HG02884 (cell line): ENCODE results near the gene MED16.
"Not testable (repeated sequence)": the region's sequence is repeated elsewhere in the genome, so short reads cannot be mapped to it uniquely, and the experiment has no call there.

Source experiments
- ATAC-seq: cut with Tn5 transposase; IDR thresholded peaks from one replicate; pipeline ENCODE4 v1.9.1; 2021; ENCODE audit warnings: mild to moderate bottlenecking, moderate library complexity; ENCODE audit not compliant: unreplicated experiment

MED16 gene

GRCh38 chr19:858868-859843 lies 33.8 kb downstream of the MED16 start, which contains the start of gene CFD:
Gene CFD, plus strand, starts transcription at chr19:859664. Its CDS starts 26 bp downstream, at chr19:859690.
- no peak for ATAC-seq

DNA sequence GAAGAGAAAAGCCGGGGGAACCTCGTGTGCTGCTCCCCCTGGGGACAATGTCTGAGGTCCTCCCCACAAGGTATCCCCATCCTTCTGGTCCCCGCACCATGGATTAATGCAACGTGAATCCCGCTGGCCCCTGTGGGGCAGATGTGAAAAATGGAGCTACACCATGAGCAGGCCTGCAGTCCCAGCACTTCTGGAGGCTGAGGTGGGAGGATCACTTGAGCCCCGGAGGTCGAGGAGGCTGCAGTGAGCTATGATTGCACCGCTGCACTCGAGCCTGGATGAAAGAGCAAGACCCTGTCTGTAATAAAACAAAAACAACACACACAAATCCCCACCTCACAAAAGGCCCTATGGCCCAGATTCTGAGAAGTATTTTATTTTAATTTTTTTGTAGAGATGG lies 34.7 kb downstream of the MED16 start:
- ATAC-seq = no peak

DNA sequence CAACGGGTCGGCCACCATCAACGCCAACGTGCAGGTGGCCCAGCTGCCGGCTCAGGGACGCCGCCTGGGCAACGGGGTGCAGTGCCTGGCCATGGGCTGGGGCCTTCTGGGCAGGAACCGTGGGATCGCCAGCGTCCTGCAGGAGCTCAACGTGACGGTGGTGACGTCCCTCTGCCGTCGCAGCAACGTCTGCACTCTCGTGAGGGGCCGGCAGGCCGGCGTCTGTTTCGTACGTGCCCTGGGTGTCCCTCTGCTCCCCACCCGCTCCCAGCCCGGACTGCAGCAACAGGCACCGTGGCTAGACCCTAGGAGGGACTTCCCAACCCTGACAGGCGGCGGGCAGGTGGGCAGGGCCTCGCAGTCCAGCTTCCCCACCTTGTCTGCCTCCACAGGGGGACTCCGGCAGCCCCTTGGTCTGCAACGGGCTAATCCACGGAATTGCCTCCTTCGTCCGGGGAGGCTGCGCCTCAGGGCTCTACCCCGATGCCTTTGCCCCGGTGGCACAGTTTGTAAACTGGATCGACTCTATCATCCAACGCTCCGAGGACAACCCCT lies 37.3 kb downstream of the MED16 start:
- no peak for ATAC-seq

DNA sequence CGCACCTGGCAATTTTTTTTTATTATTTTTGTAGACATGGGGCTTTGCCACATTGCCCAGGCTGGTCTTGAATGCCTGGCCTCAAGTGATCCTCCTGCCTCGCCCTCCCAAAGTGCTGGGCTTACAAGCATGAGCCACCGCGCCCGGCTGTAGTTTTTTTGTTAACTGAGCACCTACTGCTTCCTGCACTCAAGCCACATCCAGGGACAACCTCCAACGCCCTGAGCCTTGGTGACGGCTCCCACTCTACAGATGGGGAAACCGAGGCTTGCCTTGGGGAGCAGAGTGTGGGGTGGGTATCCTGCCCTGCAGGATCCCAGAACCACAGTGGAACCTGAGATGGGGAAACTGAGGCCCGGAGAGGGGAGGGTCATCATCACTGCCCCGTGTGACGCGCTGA lies 37.8 kb downstream of the MED16 start:
- ATAC-seq = no peak

DNA sequence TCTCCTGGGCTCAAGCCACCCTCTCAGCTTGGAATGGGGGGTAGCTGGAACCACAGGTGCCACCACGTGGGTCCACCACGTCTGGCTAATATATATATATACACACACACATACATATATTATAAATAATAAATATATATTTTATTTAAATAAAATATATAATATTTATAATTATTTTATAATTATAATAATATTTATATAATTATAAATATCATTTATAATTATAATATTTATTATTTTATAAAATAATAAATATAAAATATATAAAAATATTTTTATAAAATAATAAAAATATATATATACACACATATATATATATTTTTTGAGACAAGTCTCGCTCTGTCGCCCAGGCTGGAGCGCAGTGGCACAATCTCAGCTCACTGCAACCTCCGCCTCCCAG lies 38.4 kb downstream of the MED16 start:
- no peak for ATAC-seq

DNA sequence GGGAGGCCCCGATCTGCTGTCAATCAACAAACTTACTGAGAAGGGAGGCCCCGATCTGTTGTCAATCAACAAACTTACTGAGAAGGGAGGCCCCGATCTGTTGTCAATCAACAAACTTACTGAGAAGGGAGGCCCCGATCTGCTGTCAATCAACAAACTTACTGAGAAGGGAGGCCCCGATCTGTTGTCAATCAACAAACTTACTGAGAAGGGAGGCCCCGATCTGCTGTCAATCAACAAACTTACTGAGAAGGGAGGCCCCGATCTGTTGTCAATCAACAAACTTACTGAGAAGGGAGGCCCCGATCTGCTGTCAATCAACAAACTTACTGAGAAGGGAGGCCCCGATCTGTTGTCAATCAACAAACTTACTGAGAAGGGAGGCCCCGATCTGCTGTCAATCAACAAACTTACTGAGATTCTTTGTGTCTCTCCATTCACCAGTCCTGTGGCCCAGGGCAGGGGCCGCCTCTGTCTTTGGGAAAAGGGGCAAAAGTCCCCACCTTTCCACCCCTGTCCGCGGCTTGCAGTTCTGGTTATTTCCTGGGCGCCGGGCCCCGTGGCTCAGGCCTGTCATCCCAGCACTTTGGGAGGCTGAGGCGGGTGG lies 39.3 kb downstream of the MED16 start:
- ATAC-seq = not testable (repeated sequence)

- no peak for ATAC-seq
These were observed 39.9 kb downstream of the MED16 start for GRCh38 chr19:853014-853585.

GRCh38 chr19:852136-853013 lies 40.6 kb downstream of the MED16 start, which contains the start of gene ELANE:
Gene ELANE, plus strand, starts transcription at chr19:852303. Its CDS starts 26 bp downstream, at chr19:852329.
- ATAC-seq = no peak

DNA sequence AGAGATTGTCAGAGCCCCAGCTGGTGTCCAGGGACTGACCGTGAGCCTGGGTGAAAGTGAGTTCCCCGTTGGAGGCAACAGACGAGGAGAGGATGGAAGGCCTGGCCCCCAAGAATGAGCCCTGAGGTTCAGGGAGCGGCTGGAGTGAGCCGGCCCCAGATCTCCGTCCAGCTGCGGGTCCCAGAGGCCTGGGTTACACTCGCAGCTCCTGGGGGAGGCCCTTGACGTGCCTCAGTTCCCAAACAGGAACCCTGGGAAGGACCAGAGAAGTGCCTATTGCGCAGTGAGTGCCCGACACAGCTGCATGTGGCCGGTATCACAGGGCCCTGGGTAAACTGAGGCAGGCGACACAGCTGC lies 42.0 kb downstream of the MED16 start:
- ATAC-seq = no peak

GRCh38 chr19:850221-850978 lies 42.6 kb downstream of the MED16 start:
- ATAC-seq = no peak

DNA sequence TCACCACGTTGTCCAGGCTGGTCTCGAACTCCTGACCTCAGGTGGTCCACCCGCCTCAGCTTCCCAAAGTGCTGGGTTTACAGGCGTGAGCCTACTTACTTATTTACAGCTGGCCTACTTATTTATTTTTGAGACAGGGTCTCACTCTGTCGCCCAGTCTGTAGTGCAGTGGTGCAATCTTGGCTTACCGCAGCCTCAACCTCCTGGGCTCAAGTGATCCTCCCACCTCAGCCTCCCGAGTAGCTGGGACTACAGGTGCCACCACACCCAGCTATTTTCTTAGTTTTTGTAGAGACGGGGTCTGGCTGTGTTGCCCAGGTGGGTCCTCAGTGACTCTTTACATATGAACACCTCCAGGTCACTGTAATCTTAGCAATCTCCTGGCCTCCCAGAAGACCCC lies 43.8 kb downstream of the MED16 start:
- not testable (repeated sequence) for ATAC-seq

DNA sequence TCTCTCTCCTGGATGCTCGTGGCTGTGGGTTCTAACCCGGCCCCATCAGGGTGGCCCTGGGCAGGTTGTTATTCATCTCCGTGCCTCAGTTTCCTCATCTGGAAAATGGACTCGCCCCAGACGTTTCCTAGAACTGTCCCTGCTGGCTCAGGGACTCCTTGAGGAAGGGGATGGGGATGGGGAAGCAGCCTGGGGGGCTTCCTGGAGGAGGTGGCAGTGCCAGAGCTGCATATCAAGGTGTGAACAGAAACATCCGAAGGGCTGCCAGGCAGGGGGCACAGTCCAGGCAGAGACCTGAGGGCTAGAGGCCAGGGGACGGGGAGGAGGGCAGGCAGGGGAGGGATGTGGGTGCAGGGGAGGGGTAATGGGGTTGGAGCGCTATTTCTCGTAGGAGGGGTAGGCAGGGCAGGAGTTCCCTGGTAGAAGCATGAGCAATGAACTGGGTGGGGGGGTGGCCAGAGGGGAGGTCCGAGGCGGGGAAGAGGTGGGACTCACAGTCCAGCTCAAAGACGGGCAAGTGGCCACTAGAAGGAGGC lies 44.5 kb downstream of the MED16 start:
- no peak for ATAC-seq

GRCh38 chr19:845707-846521 lies 47.1 kb downstream of the MED16 start:
- ATAC-seq = no peak

DNA sequence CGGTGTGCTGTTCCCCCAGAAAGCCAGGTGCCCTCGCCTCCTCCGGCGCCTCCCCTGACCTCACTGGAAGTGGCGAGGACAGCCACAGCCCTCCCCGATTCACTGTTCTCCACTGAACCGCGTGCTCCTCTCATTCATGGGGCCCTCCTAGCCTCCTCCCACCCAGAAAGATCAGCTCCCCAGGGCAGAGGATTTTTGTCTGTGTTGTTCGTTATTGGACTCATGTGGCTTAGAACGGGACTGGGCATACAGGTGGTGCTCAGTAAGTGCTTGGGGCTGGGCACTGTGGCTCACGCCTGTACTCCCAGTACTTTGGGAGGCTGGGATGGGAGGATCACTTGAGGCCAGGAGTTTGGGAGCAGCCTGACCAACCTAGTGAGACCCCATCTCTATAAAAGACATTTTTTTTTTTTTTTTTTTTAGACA lies 48.4 kb downstream of the MED16 start:
- ATAC-seq = no peak

- ATAC-seq = no peak
These were observed 49.0 kb downstream of the MED16 start for GRCh38 chr19:843836-844545.

DNA sequence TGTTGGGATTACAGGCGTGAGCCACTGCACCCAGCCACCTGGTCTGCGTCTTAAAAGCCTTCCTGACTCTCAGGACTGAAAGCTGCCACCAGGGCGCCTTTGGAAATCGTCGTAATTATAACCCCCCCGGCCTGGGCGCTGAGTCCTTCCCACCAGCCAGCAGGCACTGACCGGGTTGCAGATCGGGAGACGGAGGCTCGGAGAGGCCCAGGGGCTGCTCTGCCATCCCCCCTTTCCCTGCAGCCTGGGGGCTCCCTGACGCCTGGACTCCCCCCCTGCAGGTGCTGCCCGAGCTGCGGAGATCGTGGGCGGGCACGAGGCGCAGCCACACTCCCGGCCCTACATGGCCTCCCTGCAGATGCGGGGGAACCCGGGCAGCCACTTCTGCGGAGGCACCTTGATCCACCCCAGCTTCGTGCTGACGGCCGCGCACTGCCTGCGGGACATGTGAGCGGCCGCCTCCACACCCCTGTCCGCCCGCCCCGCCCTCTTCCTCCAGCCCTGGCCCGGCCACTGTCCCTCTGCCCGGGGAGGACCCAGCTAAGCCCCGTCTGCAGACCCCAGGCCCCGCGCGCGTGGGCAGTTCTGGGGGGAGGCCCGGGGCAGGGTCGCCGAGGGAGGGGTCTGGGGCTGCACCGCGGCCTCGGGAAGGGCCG lies 49.7 kb downstream of the MED16 start:
- ATAC-seq = no peak

GRCh38 chr19:842802-843179 lies 50.2 kb downstream of the MED16 start:
- not testable (repeated sequence) for ATAC-seq
